K562 (cell line): ENCODE data around the gene MAP3K7CL. TPM values are rescaled to one million over a fixed set of nuclear protein-coding genes. Genes with fewer than 3 reads are reported as not detected.

Experiments
- ATF1 ChIP-seq, 2 experiments: fragments of 450-650 bp in 1 of 2; IDR thresholded peaks; 2 replicates each; pipeline ENCODE4 v1.6.1; 2016; ENCODE audit warnings: missing compliant biosample characterization in 1 of 2, missing genetic modification characterization in 1 of 2
- ATF7 ChIP-seq: fragments of 450-650 bp; IDR thresholded peaks from 2 replicates; pipeline ENCODE4 v1.7.1; 2014; ENCODE audit warnings: mild to moderate bottlenecking, moderate library complexity
- BRCA1 ChIP-seq, 2 experiments: fragments of 450-650 bp in 1 of 2; sonication (generic) in 1 of 2; formaldehyde crosslinking in 1 of 2; IDR thresholded peaks; 2 replicates each; pipeline versions ENCODE4 v1.5.0 to v1.6.1; 2017 to 2020; ENCODE audit warnings: mild to moderate bottlenecking in 1 of 2, missing genetic modification reagents in 1 of 2
- CBX8 ChIP-seq: fragments of 200-600 bp; sonication (generic); IDR thresholded peaks from 2 replicates; pipeline ENCODE4 v1.6.1; 2012; ENCODE audit warnings: borderline replicate concordance, mixed run types, low read depth, mild to moderate bottlenecking, moderate library complexity, mixed read lengths, low read length, control low read depth, inconsistent platforms; ENCODE audit not compliant: poor library complexity, severe bottlenecking; ENCODE audit errors: extremely low read depth
- CEBPG ChIP-seq, 3 experiments: fragments of 200-800 bp in 1 of 3; sonication (Bioruptor generic) in 1 of 3; sonication (generic) in 1 of 3; formaldehyde crosslinking in 1 of 3; IDR thresholded peaks in 2 of 3; conservative IDR thresholded peaks in 1 of 3; 2 replicates each; pipeline versions ENCODE4 v1.6.1 to v1.8.0; 2016 to 2022; ENCODE audit warnings: missing compliant biosample characterization in 2 of 3, missing genetic modification characterization in 2 of 3, mild to moderate bottlenecking in 1 of 3, missing genetic modification reagents in 1 of 3
- CTBP1 ChIP-seq: fragments of 450-650 bp; IDR thresholded peaks from 2 replicates; pipeline ENCODE4 v1.6.1; 2016; ENCODE audit warnings: borderline replicate concordance
- FIP1L1 ChIP-seq: fragments of 200-400 bp; formaldehyde crosslinking; IDR thresholded peaks from 2 replicates; pipeline ENCODE4 v1.6.1; 2018; ENCODE audit warnings: mild to moderate bottlenecking, low read depth, low read length; ENCODE audit not compliant: poor library complexity, severe bottlenecking
- FOXM1 ChIP-seq, 2 experiments: fragments of 450-650 bp in 1 of 2; sonication (generic) in 1 of 2; formaldehyde crosslinking in 1 of 2; IDR thresholded peaks; 2 replicates each; pipeline versions ENCODE4 v1.6.1 to v1.9.0; 2017 to 2022; ENCODE audit warnings: low read depth in 2 of 2, mild to moderate bottlenecking in 2 of 2, missing genetic modification reagents in 1 of 2, moderate library complexity in 1 of 2
- JUND ChIP-seq, 2 experiments: IDR thresholded peaks; 2 replicates in 1 of 2; 3 replicates in 1 of 2; pipeline ENCODE4 v1.6.1; 2011; ENCODE audit warnings: borderline replicate concordance in 2 of 2, low read depth in 2 of 2, low read length in 2 of 2, improper control_type of control experiment in 1 of 2, missing biosample characterization in 1 of 2, missing genetic modification characterization in 1 of 2, missing genetic modification reagents in 1 of 2
- KAT2B ChIP-seq: IDR thresholded peaks from one replicate; pipeline ENCODE4 v1.6.1; 2012; ENCODE audit warnings: low read depth, mild to moderate bottlenecking, control low read depth, inconsistent platforms, low read length, moderate library complexity
- L3MBTL2 ChIP-seq: fragments of 450-650 bp; IDR thresholded peaks from 2 replicates; pipeline ENCODE4 v1.6.1; 2016; ENCODE audit warnings: mild to moderate bottlenecking, moderate library complexity
- NR3C1 ChIP-seq: sonication (generic); formaldehyde crosslinking; IDR thresholded peaks from 2 replicates; pipeline ENCODE4 v1.8.1; 2022; ENCODE audit warnings: missing genetic modification reagents
- NRF1 ChIP-seq, 2 experiments: fragments of 450-650 bp; IDR thresholded peaks in 1 of 2; conservative IDR thresholded peaks in 1 of 2; 2 replicates each; pipeline ENCODE4 v1.6.1; 2014; ENCODE audit warnings: mild to moderate bottlenecking in 2 of 2
- POLR2H ChIP-seq: IDR thresholded peaks from 2 replicates; pipeline ENCODE4 v1.6.1; 2016; ENCODE audit warnings: missing genetic modification characterization, low read depth, mild to moderate bottlenecking, control low read depth, missing compliant biosample characterization, moderate library complexity
- UBTF ChIP-seq, 2 experiments: IDR thresholded peaks; 2 replicates each; pipeline ENCODE4 v1.6.1; 2012; ENCODE audit warnings: improper control_type of control experiment in 2 of 2, low read depth in 2 of 2, low read length in 2 of 2, borderline replicate concordance in 1 of 2
- polyA plus RNA-seq, 8 experiments: library from polyadenylated mRNA; depleted of rRNA in 4 of 8; stranded (reverse) in 5 of 8; unstranded in 3 of 8; fragments of >200 nt; fragmentation: Nextera tagmentation in 2 of 8; fragmentation: Illumina TruSeq in 1 of 8; extraction: Ambion mirVana in 2 of 8; extraction: Trizol in 1 of 8; gene quantifications; 2 replicates each; pipeline versions ENCODE4 v1.2.1 to v1.2.3, GENCODE V29; 2011 to 2014; ENCODE audit warnings: inconsistent platforms in 1 of 8, missing spikeins in 1 of 8
- total RNA-seq, 7 experiments: library from RNA; depleted of rRNA in 6 of 7; stranded (reverse); fragments of >200 nt in 6 of 7; fragmentation: Illumina TruSeq in 2 of 7; extraction: Trizol in 2 of 7; gene quantifications; 2 replicates each; pipeline versions ENCODE4 v1.2.1 to v1.2.3, GENCODE V29; 2011 to 2021; ENCODE audit warnings: low replicate concordance in 1 of 7
- TF ChIP-seq, protein P1 (sequence below): sonication (generic); formaldehyde crosslinking; IDR thresholded peaks from 2 replicates; pipeline ENCODE4 v1.8.0; 2022; ENCODE audit warnings: missing genetic modification reagents, mild to moderate bottlenecking, borderline replicate concordance
- TF ChIP-seq, protein P2 (sequence below), 2 experiments: fragments of 450-650 bp in 1 of 2; sonication (generic) in 1 of 2; formaldehyde crosslinking in 1 of 2; IDR thresholded peaks in 1 of 2; conservative IDR thresholded peaks in 1 of 2; 2 replicates each; pipeline versions ENCODE4 v1.6.1 to v1.8.1; 2016 to 2023; ENCODE audit warnings: mild to moderate bottlenecking in 2 of 2, moderate library complexity in 2 of 2, inconsistent platforms in 1 of 2, missing genetic modification reagents in 1 of 2

MAP3K7CL gene
- total and polyA plus RNA-seq, 9 of the 15 experiments (the other 6 are each of a cell fraction or from before 2014, with no cell fraction given): 0.13 to 0.15 (median 0.14) TPM; not detected in 6

DNA sequence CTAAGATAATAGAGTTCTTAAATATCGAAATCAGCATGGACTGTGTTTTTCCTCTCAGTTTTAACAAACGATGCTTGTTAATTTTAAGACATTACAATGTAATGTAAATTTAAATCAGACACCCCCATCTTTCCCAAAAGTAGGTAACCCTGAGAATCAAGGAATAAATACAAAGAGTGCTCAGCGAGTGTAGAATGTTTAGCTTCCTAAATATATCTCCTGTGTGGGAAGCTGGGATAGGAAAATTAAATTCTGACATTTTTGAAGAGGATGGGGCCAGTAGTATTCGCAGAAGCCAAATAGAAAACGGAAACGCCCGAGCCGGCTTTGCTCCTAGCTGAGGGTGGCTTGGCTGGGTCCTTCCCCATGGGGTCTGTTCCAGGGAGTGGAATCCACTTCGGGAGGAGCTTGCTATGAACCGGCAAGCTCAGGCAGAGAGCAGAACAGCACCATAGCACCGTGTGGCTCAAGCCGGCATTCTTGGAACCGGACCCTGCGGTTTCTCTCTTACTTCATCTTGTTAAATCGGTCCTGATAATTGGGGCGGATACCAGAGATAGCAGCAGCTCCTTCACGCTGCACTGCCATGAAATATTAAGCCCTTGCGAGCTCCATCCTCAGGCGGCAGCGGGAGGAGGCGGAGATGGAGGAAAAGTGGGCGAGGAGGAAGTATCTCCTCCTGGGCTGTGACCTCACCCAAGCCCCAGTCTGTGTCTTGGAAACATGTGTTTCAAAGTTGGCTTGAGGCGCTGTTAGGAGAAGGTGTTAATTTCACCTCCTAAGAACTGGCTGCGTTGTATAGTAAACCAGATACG, 24.9 kb downstream of the MAP3K7CL start (continued):
- TF ChIP-seq UBTF (IDR thresholded peaks at IDR 0.05; ENCODE audit: borderline replicate concordance in 1 of 2, low read depth in 2 of 2, low read length in 2 of 2): peak in 1 of 2 experiments; percentile 77; a peak in 1 of 4 replicates
- no peak for TF ChIP-seq KAT2B
- TF ChIP-seq NRF1 (conservative IDR thresholded peaks at IDR 0.05 in 1 of 2, IDR thresholded peaks at IDR 0.05 in 1 of 2): 0 out of 4 replicates have a peak, but pooled peaks of 1 of the 2 experiments have one; percentile 12
- TF ChIP-seq CTBP1: peak; percentile 90
- no peak for TF ChIP-seq ATF1 (CRISPR knock-in tag; IDR thresholded peaks at IDR 0.05)
- peak; percentile 56; the same call in 1 of the 2 replicates for TF ChIP-seq ATF1 (tag; IDR thresholded peaks at IDR 0.05)
- TF ChIP-seq BRCA1 (IDR thresholded peaks at IDR 0.05): no peak
- TF ChIP-seq BRCA1 (CRISPR knock-in tag; IDR thresholded peaks at IDR 0.05): no peak
- TF ChIP-seq CEBPG (CRISPR knock-in tag; IDR thresholded peaks at IDR 0.05): no peak
- TF ChIP-seq CEBPG (tag; conservative IDR thresholded peaks at IDR 0.05 in 1 of 2, IDR thresholded peaks at IDR 0.05 in 1 of 2): no peak
- TF ChIP-seq ATF7: peak; percentile 48; the same call in 1 of the 2 replicates
- no peak for TF ChIP-seq NR3C1 (CRISPR knock-in tag)
- TF ChIP-seq, protein P1, sequence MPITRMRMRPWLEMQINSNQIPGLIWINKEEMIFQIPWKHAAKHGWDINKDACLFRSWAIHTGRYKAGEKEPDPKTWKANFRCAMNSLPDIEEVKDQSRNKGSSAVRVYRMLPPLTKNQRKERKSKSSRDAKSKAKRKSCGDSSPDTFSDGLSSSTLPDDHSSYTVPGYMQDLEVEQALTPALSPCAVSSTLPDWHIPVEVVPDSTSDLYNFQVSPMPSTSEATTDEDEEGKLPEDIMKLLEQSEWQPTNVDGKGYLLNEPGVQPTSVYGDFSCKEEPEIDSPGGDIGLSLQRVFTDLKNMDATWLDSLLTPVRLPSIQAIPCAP: no peak
- peak; percentile 73 for TF ChIP-seq CBX8
- TF ChIP-seq, protein P2, sequence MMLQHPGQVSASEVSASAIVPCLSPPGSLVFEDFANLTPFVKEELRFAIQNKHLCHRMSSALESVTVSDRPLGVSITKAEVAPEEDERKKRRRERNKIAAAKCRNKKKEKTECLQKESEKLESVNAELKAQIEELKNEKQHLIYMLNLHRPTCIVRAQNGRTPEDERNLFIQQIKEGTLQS (IDR thresholded peaks at IDR 0.05): peak; percentile 29; the same call in 1 of the 2 replicates
- TF ChIP-seq, protein P2 (CRISPR knock-in tag; conservative IDR thresholded peaks at IDR 0.05): no peak
- peak; percentile 98 for TF ChIP-seq L3MBTL2
- no peak for TF ChIP-seq POLR2H
- no peak for TF ChIP-seq FOXM1 (IDR thresholded peaks at IDR 0.05; ENCODE audit: low read depth)
- TF ChIP-seq FOXM1 (CRISPR knock-in tag; IDR thresholded peaks at IDR 0.05; ENCODE audit: low read depth): no peak
- no peak for TF ChIP-seq FIP1L1
- TF ChIP-seq JUND (IDR thresholded peaks at IDR 0.05; ENCODE audit: borderline replicate concordance, low read depth, low read length): peak; percentile 45; the same call in 1 of the 2 replicates
- peak; percentile 46; the same call in 1 of the 3 replicates for TF ChIP-seq JUND (tag; IDR thresholded peaks at IDR 0.05; ENCODE audit: borderline replicate concordance, low read depth, low read length)
